ENCODE results near the gene NR4A2. TPM values are rescaled to one million over a fixed set of nuclear protein-coding genes. Genes with fewer than 3 reads are reported as not detected.

Gene NR4A2
- total RNA-seq, 1 experiment from 2014 or later, result 17.9 TPM

DNA sequence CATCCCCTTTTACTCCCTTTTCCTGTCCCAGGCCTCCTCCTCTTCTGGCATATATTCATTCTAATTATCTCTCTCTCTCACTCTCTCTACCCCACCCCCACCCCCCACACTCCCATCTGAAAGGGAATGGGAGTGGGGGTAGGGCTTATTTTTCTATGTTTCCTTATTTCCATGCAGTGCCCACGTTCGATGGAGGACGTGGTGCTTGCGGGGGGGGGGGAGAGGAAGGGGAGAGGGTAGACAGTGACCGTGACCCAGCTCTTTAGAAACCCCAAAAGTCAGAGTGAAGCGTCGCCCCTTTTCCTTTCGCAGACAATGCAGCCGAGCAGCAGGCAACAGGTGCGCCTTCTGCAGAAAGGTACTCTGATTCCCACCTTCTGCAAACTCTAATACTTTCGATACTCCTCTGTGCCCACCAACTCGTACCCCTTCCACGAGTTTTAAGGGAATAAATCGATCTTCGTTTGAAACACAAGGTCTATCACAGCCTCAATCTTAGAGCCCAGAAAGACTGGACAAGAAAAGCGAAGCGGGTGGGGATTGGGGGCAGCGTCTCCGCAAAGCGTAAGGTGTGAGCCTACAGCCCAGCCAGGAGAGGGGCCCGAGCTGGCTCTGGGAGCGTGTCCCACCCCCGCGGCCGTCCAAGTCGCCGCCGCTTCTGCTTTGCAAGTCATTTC lies 891 bp upstream of the NR4A2 start:
- Histone ChIP-seq H3K9me3 (ENCODE audit: control insufficient read depth in 1 of 2, insufficient read depth in 1 of 2, low read depth in 1 of 2, low read length in 2 of 2) (no peaks in the 10 kb centered on the region), H3K9me2 (ENCODE audit: insufficient read depth) (no peaks in the 10 kb centered on the region), H3K27me3 (ENCODE audit: insufficient read depth, low read length) (no peaks in the 10 kb centered on the region), H4K20me1 (ENCODE audit: insufficient read depth) (no peaks in the 10 kb centered on the region), H3K4me3 (replicated peaks in 1 of 2; ENCODE audit: low read depth in 1 of 2, low read length in 2 of 2) (peak overlapping the region; percentile 92 to 97), H2AFZ (ENCODE audit: low read depth, low read length, poor library complexity, severe bottlenecking) (no peak overlapping the region), H3K4me2 (ENCODE audit: low read length) (peak overlapping the region; percentile 99), H3K9ac (ENCODE audit: low read length) (peak overlapping the region; percentile 96), H3K79me2 (ENCODE audit: insufficient read depth, low read length) (peaks cover 35% of the 10 kb centered on the region), H3K4me1 (ENCODE audit: control insufficient read depth in 1 of 2, insufficient read depth in 2 of 2, low read length in 2 of 2) (peaks cover 32 to 51% of the 10 kb centered on the region in 2 experiments), H3K27ac (ENCODE audit: low read depth, low read length) (peak overlapping the region; percentile 97), H3K36me3 (ENCODE audit: control insufficient read depth in 1 of 2, insufficient read depth in 2 of 2, low read length in 2 of 2) (peaks cover 3 to 8% of the 10 kb centered on the region in 2 experiments; a peak in 2 of 4 replicates)
- intact Hi-C loops (cut with micrococcal nuclease), result loop anchor here (5.0 to 10.0 kb wide), 3 partner anchors 151 to 959 kb away; no protein-coding TSS in a partner anchor
- CTCF ChIA-PET, result interaction anchor here (0.6 to 2.1 kb wide), 2 partner anchors 256 to 860 kb away, joined by 3 to 14 read pairs; no protein-coding TSS in a partner anchor
- RAD21 ChIA-PET (ENCODE audit: low non-redundant PET in 1 of 2, low total read pairs in 2 of 2, uncharacterized antibody in 2 of 2, unreplicated experiment in 2 of 2), result interaction anchor here in 1 of 2 experiments (1.5 kb wide), 1 partner anchor 9 kb away, joined by 5 read pairs; no protein-coding TSS in a partner anchor
- ATAC-seq, result peak; percentile 8; the same call in 1 of the 2 replicates
- BruUV-seq (replicated peaks), result TSS peak; percentile 85
- no peak for DNase-seq (ENCODE audit: low read depth, low spot score)
- POLR2A ChIA-PET, result interaction anchor here (0.7 to 1.4 kb wide), 7 partner anchors 9 to 616 kb away, joined by 3 to 9 read pairs (median 3); no protein-coding TSS in a partner anchor
- TF ChIP-seq ELF1 (IDR thresholded peaks at IDR 0.05; ENCODE audit: borderline replicate concordance, low read depth) (no peak), POLR2A (IDR thresholded peaks at IDR 0.05; ENCODE audit: borderline replicate concordance, extremely low read depth, insufficient read depth, insufficient read length) (peak; percentile 15), REST (IDR thresholded peaks at IDR 0.05; ENCODE audit: low read depth) (no peak), TCF7L2 (IDR thresholded peaks at IDR 0.05; ENCODE audit: borderline replicate concordance, extremely low read depth, insufficient read depth, insufficient read length) (no peak)
